ENCODE measurements around the gene SMARCA4.

DNA sequence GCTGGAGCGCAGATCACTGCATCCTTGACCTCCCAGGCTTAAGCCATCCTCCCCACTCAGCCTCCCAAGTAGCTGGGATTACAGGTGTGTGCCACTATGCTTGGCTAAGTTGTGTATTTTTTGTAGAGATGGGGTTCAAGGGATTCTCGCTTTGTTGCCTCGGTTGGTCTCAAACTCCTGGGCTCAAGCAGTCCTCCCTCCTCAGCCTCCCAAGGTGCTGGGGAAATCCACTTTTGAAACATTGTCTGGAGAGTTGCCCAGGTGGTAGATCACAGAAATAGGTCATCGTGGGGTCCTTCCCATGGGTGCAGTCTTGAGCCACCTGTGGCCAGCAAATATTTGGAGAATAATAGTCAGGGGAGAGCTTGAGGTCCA, 133.7 kb downstream of the SMARCA4 start:
- TF ChIP-seq, protein P1, sequence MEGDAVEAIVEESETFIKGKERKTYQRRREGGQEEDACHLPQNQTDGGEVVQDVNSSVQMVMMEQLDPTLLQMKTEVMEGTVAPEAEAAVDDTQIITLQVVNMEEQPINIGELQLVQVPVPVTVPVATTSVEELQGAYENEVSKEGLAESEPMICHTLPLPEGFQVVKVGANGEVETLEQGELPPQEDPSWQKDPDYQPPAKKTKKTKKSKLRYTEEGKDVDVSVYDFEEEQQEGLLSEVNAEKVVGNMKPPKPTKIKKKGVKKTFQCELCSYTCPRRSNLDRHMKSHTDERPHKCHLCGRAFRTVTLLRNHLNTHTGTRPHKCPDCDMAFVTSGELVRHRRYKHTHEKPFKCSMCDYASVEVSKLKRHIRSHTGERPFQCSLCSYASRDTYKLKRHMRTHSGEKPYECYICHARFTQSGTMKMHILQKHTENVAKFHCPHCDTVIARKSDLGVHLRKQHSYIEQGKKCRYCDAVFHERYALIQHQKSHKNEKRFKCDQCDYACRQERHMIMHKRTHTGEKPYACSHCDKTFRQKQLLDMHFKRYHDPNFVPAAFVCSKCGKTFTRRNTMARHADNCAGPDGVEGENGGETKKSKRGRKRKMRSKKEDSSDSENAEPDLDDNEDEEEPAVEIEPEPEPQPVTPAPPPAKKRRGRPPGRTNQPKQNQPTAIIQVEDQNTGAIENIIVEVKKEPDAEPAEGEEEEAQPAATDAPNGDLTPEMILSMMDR (conservative IDR thresholded peaks at IDR 0.05; ENCODE audit: low read length), result no peak
- no peak for TF ChIP-seq EZH2phosphoT487 (IDR thresholded peaks at IDR 0.05; ENCODE audit: borderline replicate concordance)

All from Loucy (cell line).